Measurements from ENCODE around the gene SMARCAL1. TPM values are rescaled to one million over a fixed set of nuclear protein-coding genes. Genes with fewer than 3 reads are reported as not detected.

Gene SMARCAL1
- total RNA-seq, 1 experiment from 2014 or later: 20.9 TPM

- TF ChIP-seq ARID4B (CRISPR knock-in tag; IDR thresholded peaks at IDR 0.05; ENCODE audit: borderline replicate concordance) (no peak), NR1H2 (CRISPR knock-in tag; IDR thresholded peaks at IDR 0.05) (no peak), CDX4 (CRISPR knock-in tag; IDR thresholded peaks at IDR 0.05; ENCODE audit: borderline replicate concordance) (no peak)
Observed at GRCh38 chr2:216504376-216504762, 92.1 kb downstream of the SMARCAL1 start (continued).

- POLR2A ChIA-PET: interaction anchor here (0.6 to 0.9 kb wide), 5 partner anchors 65 to 940 kb away, joined by 3 to 8 read pairs (median 3); no protein-coding TSS in a partner anchor
- no peak for TF ChIP-seq ZSCAN18 (CRISPR knock-in tag; IDR thresholded peaks at IDR 0.05)
- no peak for TF ChIP-seq AFF4 (CRISPR knock-in tag; IDR thresholded peaks at IDR 0.05; ENCODE audit: borderline replicate concordance)
- TF ChIP-seq STAT6 (CRISPR knock-in tag; conservative IDR thresholded peaks at IDR 0.05; ENCODE audit: low read depth): no peak
- no peak for TF ChIP-seq OVOL2 (CRISPR knock-in tag; IDR thresholded peaks at IDR 0.05; ENCODE audit: borderline replicate concordance)
- no peak for TF ChIP-seq NFE2L1 (CRISPR knock-in tag; IDR thresholded peaks at IDR 0.05)
- TF ChIP-seq ZNF425 (CRISPR knock-in tag; conservative IDR thresholded peaks at IDR 0.05): peak; percentile 88
- TF ChIP-seq TEAD1 (CRISPR knock-in tag; IDR thresholded peaks at IDR 0.05): no peak
- TF ChIP-seq TEAD4 (CRISPR knock-in tag; IDR thresholded peaks at IDR 0.05): no peak
- no peak for TF ChIP-seq MAX (CRISPR knock-in tag; IDR thresholded peaks at IDR 0.05)
- TF ChIP-seq JAZF1 (CRISPR knock-in tag; IDR thresholded peaks at IDR 0.05): no peak
- no peak for TF ChIP-seq ESRRA (CRISPR knock-in tag; IDR thresholded peaks at IDR 0.05; ENCODE audit: borderline replicate concordance)
- no peak for TF ChIP-seq TCF7 (CRISPR knock-in tag; IDR thresholded peaks at IDR 0.05; ENCODE audit: low read depth)
- peak; percentile 89; the same call in 1 of the 2 replicates for TF ChIP-seq EMX1 (CRISPR knock-in tag; IDR thresholded peaks at IDR 0.05)
Observed at GRCh38 chr2:216505133-216506106, 93.1 kb downstream of the SMARCAL1 start.

More at GRCh38 chr2:216505133-216506106, 93.1 kb downstream of the SMARCAL1 start:
- DNase-seq (ENCODE audit: low spot score): no peak
- no peak overlapping the region for H3K4me3 Mint-ChIP-seq
- peaks cover 64% of the 10 kb centered on the region for H3K36me3 Mint-ChIP-seq
- H3K27me3 Mint-ChIP-seq (ENCODE audit: low read depth): no peaks in the 10 kb centered on the region
- no peaks in the 10 kb centered on the region for H3K9me3 Mint-ChIP-seq
- peak overlapping the region; percentile 81 for H3K27ac Mint-ChIP-seq
- ATAC-seq: 0 out of 2 replicates have a peak, but pooled peaks have one; percentile 1
- CTCF ChIA-PET: interaction anchor here (0.7 to 1.9 kb wide), 3 partner anchors 14 to 161 kb away, joined by 3 to 8 read pairs (median 4); no protein-coding TSS in a partner anchor
- peaks cover 26% of the 10 kb centered on the region for H3K4me1 Mint-ChIP-seq
